Peyer's patch (tissue), 4 donors: Measurements from ENCODE around the gene MNX1. TPM values are rescaled to one million over a fixed set of nuclear protein-coding genes. Genes with fewer than 3 reads are reported as not detected.

Experiments
- DNase-seq, 3 donors: peaks; one replicate each; pipeline ENCODE4 v3.0.0-alpha.2; 2017 to 2019
- H3K27ac ChIP-seq, 4 donors: fragments of 200-600 bp; sonication (generic); one replicate each; pipeline ENCODE4 v1.5.1; 2016 to 2019
- H3K27me3 ChIP-seq, 2 donors: fragments of 200-600 bp; sonication (generic); one replicate each; pipeline ENCODE4 v1.5.1; 2019
- H3K36me3 ChIP-seq, 3 donors: fragments of 200-600 bp; sonication (generic); one replicate each; pipeline ENCODE4 v1.5.1; 2016 to 2019
- H3K4me1 ChIP-seq, 4 donors: fragments of 200-600 bp; sonication (generic); one replicate each; pipeline ENCODE4 v1.5.1; 2016 to 2019
- H3K4me3 ChIP-seq, 4 donors: fragments of 200-600 bp; sonication (generic); 1 replicate in 3 of 4; 2 replicates in 1 of 4; pipeline ENCODE4 v1.5.1; 2016 to 2019; ENCODE audit warnings: mild to moderate bottlenecking in 1 of 4
- H3K9me3 ChIP-seq, 4 donors: fragments of 200-600 bp; sonication (generic); one replicate each; pipeline ENCODE4 v1.5.1; 2016 to 2019; ENCODE audit warnings: mild to moderate bottlenecking in 1 of 4
- POLR2A ChIP-seq, 2 donors: fragments of 450-650 bp; IDR thresholded peaks; one replicate each; pipeline ENCODE4 v1.5.1; 2017; ENCODE audit warnings: antibody characterized with exemption in 2 of 2, mild to moderate bottlenecking in 2 of 2, moderate library complexity in 2 of 2
- total RNA-seq, 4 donors: library from RNA; depleted of rRNA; stranded (reverse); fragments of >200 nt; gene quantifications; one replicate each; pipeline ENCODE4 v1.1.0, GENCODE V29; 2016
- TF ChIP-seq, protein P1 (sequence below), 6 experiments: fragments of 450-650 bp in 4 of 6; fragments of 200-600 bp in 2 of 6; sonication (generic) in 1 of 6; IDR thresholded peaks; one replicate each; pipeline ENCODE4 v1.5.1; 2017 to 2019; ENCODE audit warnings: antibody characterized with exemption in 6 of 6, mild to moderate bottlenecking in 3 of 6, moderate library complexity in 1 of 6

The MNX1 gene
- total RNA-seq, 4 donors from 2014 or later = 7.4 to 41.9 (median 16.9) TPM

DNA sequence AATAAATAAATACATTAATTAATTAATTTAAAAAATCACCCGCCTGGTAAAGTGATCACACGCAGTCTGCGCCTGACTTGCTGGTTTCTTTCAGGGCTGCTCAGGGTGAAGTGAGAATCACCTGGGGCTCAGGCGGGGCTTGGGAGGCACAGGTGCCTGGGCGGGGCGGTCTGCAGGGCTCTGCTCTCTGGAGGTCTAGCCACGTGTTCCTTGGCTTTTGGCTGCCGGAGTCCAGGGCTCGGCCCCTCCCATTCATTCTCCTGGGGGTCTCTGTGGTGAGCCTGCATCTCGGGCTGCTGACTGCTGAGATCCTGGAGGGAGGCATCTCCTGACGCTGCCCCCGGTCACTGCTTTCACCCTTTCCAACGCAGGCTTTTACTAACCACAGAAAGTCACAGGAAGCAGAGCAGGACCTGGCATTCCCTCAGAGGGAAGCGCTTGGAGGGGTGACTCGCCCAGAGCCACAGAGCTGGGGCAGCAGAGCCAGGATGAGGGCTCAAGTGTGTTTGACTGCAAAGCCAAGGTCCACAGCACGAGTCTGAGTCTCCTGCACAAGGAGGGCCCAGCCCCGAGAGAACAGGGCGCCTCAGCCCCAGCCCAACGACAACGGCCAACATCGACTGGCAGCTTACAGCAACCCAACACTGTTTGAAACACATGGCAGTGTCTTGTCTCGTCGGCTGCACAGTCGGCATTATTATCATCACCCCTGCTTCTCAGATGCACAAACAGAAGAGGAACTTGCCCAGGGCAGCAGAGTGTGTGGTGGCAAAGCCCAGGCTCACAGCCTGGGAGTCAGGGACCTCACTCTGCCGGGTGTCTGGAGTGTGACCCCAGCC lies 22.4 kb upstream of the MNX1 start:
- peak in 2 of 3 donors; percentile 31 to 34 for DNase-seq
- Histone ChIP-seq H3K27me3 (peaks cover 0 to 9% of the 10 kb centered on the region in 2 donors), H3K27ac (no peak overlapping the region), H3K4me3 (no peak overlapping the region), H3K9me3 (no peaks in the 10 kb centered on the region), H3K36me3 (no peaks in the 10 kb centered on the region), H3K4me1 (no peaks in the 10 kb centered on the region)
- TF ChIP-seq, protein P1, sequence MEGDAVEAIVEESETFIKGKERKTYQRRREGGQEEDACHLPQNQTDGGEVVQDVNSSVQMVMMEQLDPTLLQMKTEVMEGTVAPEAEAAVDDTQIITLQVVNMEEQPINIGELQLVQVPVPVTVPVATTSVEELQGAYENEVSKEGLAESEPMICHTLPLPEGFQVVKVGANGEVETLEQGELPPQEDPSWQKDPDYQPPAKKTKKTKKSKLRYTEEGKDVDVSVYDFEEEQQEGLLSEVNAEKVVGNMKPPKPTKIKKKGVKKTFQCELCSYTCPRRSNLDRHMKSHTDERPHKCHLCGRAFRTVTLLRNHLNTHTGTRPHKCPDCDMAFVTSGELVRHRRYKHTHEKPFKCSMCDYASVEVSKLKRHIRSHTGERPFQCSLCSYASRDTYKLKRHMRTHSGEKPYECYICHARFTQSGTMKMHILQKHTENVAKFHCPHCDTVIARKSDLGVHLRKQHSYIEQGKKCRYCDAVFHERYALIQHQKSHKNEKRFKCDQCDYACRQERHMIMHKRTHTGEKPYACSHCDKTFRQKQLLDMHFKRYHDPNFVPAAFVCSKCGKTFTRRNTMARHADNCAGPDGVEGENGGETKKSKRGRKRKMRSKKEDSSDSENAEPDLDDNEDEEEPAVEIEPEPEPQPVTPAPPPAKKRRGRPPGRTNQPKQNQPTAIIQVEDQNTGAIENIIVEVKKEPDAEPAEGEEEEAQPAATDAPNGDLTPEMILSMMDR (IDR thresholded peaks at IDR 0.05) = no peak
- TF ChIP-seq POLR2A (IDR thresholded peaks at IDR 0.05) = no peak

DNA sequence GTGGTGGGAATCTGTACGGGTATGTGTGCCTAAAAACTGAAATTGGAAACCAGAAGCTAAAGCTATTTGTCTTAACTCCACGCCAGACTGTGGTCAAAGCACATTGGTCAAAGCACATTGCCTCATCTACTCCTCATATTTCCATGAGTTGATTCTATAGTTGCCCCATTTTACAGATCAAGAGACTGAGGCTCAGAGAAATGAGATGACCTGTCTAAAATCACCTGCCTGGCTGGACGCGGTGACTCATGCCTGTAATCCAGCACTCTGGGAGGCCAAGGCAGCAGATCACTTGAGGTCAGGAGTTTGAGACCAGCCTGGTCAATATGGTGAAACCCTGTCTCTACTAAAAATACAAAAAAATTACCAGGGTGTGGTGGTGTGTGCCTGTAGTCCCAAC lies 21.7 kb upstream of the MNX1 start:
- no peak for DNase-seq
- Histone ChIP-seq H3K27ac (no peak overlapping the region), H3K36me3 (no peaks in the 10 kb centered on the region), H3K4me1 (no peaks in the 10 kb centered on the region), H3K4me3 (no peak overlapping the region), H3K27me3 (peaks cover 0 to 9% of the 10 kb centered on the region in 2 donors), H3K9me3 (no peaks in the 10 kb centered on the region)
- TF ChIP-seq, protein P1 (IDR thresholded peaks at IDR 0.05) = no peak
- no peak for TF ChIP-seq POLR2A (IDR thresholded peaks at IDR 0.05)

GRCh38 chr7:157028199-157028903 lies 17.9 kb upstream of the MNX1 start:
- Histone ChIP-seq H3K9me3 (no peaks in the 10 kb centered on the region), H3K4me3 (no peak overlapping the region), H3K36me3 (no peaks in the 10 kb centered on the region), H3K27ac (no peak overlapping the region), H3K4me1 (no peaks in the 10 kb centered on the region), H3K27me3 (peaks cover 0 to 6% of the 10 kb centered on the region in 2 donors)
- DNase-seq = peak in 1 of 3 donors; percentile 27
- no peak for TF ChIP-seq POLR2A (IDR thresholded peaks at IDR 0.05)
- TF ChIP-seq, protein P1 (IDR thresholded peaks at IDR 0.05) = no peak

GRCh38 chr7:157027568-157028198 lies 17.2 kb upstream of the MNX1 start:
- DNase-seq = peak in 1 of 3 donors; percentile 47
- Histone ChIP-seq H3K27ac (no peak overlapping the region), H3K27me3 (peaks cover 0 to 13% of the 10 kb centered on the region in 2 donors), H3K36me3 (no peaks in the 10 kb centered on the region), H3K4me1 (no peaks in the 10 kb centered on the region), H3K4me3 (no peak overlapping the region), H3K9me3 (no peaks in the 10 kb centered on the region)
- TF ChIP-seq POLR2A (IDR thresholded peaks at IDR 0.05) = no peak
- TF ChIP-seq, protein P1 (IDR thresholded peaks at IDR 0.05) = no peak

DNA sequence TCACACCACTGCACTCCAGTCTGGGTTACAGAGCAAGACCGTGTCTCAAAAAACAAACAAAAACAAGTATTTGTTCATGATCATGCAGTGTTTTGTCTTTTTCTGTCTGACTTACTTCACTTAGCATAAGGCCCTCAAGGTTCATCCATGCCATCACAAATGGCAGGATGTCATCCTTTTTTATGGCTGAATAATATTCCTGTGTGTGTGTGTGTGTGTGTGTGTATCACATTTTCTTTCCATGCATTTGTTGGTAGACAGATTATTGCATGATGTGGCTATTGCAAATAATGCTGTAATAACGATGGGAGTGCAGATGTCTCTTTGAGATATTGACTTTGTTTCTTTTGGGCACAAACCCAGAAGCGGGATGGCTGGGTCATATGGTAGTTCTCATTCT lies 14.3 kb upstream of the MNX1 start:
- TF ChIP-seq, protein P1 (IDR thresholded peaks at IDR 0.05) = no peak
- TF ChIP-seq POLR2A (IDR thresholded peaks at IDR 0.05) = no peak
- Histone ChIP-seq H3K4me3 (no peak overlapping the region), H3K4me1 (peaks cover 0 to 21% (median 3%) of the 10 kb centered on the region in 4 donors), H3K36me3 (no peaks in the 10 kb centered on the region), H3K27ac (no peak overlapping the region), H3K9me3 (no peaks in the 10 kb centered on the region), H3K27me3 (peaks cover 0 to 35% of the 10 kb centered on the region in 2 donors)
- no peak for DNase-seq
